ENCODE results near the gene PHACTR3.

PHACTR3 gene

DNA sequence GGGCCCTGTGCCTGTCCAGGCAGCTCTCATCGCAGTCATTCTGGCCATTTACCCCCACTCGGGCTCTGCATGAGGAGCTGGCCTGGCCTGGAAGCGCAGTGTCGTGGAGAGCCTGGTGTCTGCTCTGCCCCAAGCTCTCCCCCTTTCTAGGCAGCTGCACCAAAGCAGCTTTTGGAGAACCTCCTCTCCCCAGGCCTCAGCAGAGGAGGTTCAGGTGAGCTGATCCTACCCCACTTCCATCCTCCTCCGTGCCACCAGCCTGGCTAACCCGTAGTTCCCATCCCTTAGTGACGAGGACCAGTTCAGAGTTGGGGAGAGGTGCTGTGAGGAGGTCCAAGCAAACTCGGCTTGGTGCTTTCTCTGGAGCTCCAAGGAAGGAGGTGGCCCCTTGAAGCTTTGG lies 30.5 kb upstream of the PHACTR3 start:
- DNase-seq (ENCODE audit: low spot score): no peak
- no peak for FAIRE-seq

- DNase-seq (ENCODE audit: low spot score) (no peak), FAIRE-seq (no peak)
Measured at GRCh38 chr20:59574308-59574707, 30.0 kb upstream of the PHACTR3 start.

GRCh38 chr20:59575216-59575615 lies 29.1 kb upstream of the PHACTR3 start:
- no peak for DNase-seq (ENCODE audit: low spot score)
- FAIRE-seq: no peak

GRCh38 chr20:59575653-59576052 lies 28.7 kb upstream of the PHACTR3 start:
- DNase-seq (ENCODE audit: low spot score): no peak
- FAIRE-seq: no peak

GRCh38 chr20:59576216-59576953 lies 28.0 kb upstream of the PHACTR3 start:
- FAIRE-seq (no peak), DNase-seq (ENCODE audit: low spot score) (no peak)

DNA sequence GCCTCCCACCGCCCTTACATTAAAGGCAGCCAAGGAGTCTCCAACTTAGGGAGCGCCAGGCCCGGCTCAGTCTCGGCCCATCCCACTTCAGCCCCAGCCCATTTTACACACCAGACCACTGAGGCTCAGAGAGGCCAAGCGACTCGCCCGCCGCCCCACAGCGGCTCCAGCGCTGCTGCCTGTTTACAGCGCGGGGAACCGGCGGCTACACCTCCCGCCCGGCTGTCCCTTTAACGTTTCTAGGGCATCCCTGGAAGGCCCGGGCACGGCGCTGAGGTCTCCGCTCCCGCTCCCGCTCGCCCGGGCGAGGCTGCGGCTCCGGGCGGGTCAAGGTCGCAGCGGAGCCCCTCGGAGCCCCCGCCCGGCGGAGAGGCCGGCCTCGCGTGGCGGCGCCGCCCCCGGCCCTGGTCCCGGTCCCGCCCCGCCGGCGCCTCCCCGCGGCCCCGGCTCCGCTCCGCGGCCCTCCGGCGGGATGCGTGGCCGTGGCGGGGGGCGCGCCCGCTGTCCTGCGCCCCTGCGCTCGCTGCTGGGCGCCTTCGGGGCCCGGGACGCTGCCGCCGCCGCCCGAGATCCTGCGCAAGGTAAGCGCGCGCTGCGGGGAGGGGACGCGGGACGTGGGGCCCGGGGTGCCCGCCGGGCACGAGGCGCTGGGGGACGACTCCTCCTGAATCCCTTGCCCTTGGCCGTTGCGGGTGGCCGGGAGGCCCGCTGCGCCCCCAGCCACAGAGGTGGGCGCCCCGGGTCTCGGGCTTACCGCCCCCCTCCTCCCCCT lies 27.1 kb upstream of the PHACTR3 start:
- FAIRE-seq: no peak

DNA sequence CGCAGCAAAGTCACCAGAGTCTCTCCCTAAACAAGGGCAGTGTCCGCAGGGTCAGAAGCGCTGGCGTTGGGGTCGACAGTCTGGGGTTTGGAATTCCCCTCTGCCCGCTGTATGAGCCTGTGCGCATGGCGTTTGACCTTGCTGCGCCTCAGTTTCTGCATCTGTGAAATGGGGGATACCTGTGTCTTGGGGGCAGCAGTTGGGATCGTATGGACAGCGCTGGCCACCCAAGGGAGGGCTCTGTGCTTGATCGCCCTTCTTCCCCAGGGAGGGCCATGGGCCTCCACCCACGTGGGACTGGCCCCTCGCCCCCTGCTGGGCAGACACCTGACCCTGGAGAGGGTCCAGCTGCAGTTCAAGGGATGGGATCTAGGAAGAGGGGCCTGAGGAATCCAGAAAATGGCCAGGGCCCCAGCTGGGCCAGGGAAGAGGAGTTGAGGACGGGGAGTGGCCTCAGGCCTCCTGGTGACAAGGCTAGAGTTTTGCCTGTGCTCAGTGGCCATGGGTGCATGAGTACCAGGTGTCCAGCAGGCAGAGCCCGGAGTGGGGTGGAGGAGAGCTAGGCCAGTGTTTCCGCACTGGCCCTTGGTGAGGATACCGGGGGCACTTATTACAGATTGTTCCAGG lies 26.4 kb upstream of the PHACTR3 start:
- FAIRE-seq: no peak
- DNase-seq (ENCODE audit: low spot score): no peak

More for the DNA sequence above, 27.1 kb upstream of the PHACTR3 start:
- no peak for DNase-seq (ENCODE audit: low spot score)

DNA sequence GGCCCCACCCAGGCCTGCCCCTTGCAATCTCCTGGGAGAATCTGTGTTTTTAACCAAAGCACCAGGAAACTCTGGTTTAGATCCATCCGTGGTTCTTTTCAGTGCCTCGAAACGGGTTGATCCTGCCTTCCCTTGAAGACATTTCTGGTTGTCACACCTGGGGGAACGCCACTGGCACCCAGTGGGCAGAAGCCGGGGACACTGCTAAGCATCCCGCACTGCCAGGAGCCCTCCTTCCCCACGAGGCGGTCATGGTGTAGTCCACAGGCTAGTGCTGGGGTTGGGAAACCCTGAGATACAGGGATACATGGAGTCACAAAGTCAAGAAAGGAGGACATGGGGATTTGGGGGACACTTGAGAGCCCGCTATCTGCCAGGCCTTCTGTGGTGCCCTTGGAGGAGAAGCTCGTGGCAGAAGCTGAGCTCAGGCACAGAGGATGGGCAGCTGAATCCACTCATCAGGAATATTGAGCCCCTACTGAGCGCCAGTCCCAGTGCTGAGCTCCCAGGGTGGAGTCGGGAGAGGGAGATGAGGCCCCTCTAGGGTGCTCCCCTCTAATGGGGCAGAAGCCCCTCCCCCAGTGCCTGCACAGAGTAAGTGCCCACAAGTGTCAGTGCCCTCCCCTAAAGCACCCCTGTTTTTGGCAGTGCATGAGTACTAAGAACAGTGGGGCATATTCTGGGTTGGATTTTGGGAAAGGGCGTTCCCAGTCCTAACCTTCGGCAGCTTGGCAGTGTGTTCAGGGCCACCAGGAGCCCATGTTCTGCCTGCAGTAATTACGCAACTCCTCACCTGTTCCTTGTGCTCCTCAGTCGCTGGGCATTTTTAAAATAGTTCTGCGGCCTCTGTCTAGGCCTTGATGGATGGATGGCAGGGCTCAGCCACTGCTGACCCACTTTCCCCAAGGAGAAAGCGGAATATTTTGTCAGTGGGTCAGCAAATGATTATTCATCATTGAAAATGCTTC lies 25.6 kb upstream of the PHACTR3 start:
- no peak for FAIRE-seq
- no peak for DNase-seq (ENCODE audit: low spot score)

DNA sequence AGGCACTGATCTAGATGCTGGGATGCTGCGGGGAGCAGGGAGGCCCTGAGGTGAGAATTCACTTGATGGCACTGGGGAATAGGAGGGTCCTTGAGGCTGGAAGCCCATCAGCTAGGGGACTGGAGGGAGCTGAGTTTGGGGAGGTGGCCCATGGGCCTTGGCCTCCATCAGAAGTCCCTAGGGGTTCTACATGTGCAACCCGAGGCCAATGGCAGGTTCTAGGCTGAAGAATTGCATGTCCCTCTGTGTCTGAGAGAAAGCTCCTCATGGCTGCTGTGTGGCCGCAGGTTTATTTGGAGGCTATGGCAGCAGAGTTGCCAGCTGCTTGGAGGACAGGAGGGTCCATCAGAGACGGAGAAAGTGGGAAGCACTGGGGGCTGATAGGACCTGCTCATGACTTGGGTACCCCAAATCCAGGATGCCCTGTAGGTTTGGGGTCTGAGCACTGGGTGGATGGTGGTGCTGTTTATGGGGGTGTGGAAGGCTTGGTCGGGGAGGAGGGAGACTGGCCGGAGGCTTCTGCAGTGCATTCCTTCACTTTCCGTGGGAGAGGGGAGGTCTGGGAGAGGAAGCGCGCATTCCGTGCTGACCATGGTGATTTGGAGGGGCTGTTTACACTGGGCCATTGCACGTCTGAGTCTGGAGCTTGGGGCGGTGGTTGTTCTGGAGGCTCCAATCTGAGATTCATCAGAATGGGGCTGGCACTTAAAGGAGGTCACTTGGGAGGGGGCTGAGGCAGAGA lies 24.8 kb upstream of the PHACTR3 start:
- no peak for DNase-seq (ENCODE audit: low spot score)

GRCh38 chr20:59580146-59580946 lies 24.0 kb upstream of the PHACTR3 start:
- no peak for DNase-seq (ENCODE audit: low spot score)
- no peak for FAIRE-seq

More for the DNA sequence above, 24.8 kb upstream of the PHACTR3 start:
- no peak for FAIRE-seq

DNA sequence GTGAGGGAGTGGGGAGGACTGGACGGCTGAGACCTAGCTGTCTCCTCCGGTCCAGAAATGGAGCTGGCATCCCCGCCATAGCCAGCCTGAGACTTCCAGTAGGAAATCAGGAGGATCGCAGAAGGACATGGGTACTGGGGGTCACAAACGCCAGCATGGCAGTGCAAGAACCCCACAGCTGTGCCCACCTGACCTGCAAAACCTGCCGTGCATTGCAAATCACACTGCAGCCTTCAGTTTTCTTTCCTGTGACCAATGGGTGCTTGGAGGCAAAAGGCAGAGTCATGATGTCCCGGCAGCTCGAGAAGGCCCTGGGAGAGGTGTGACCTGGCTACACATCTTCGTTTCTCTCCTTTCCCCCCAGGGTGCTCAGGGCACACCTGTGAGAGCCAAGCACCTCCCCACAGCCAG lies 23.3 kb upstream of the PHACTR3 start:
- DNase-seq (ENCODE audit: low spot score) (no peak), FAIRE-seq (no peak)

GRCh38 chr20:59581993-59582679 lies 22.2 kb upstream of the PHACTR3 start:
- no peak for DNase-seq (ENCODE audit: low spot score)
- FAIRE-seq: no peak

GRCh38 chr20:59583428-59584277 lies 20.7 kb upstream of the PHACTR3 start:
- DNase-seq (ENCODE audit: low spot score) (no peak), FAIRE-seq (no peak)

DNA sequence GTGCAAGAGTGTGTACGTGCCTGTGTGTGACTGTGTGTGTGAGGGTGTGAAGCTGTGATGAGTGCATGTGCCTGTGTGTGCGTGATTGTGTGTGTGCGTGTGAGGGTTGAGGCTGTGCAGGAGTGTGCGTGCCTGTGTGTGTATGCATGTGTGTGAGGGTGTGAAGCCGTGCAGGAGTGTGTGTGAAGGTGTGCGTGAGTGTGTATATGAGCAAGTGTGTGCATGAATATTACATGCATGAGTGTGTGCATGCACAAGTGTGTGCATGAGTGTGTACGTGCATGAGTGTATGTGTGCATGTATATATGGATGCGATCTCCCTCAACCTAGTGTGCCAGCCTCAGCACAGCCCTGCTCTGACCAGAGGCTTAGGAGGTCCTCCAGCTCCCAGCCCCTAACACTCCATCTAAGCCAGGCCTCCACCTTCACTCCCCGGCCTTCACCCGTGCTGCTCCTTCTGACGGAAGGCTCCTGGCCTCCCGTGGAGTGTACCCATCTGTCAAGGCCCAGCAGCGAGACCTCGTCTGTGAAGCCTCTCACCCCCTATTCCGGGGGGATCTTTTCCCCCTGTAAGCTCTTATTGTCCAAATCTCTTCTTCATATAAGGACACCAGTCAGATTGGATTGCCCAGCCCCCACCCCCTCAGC lies 19.9 kb upstream of the PHACTR3 start:
- DNase-seq (ENCODE audit: low spot score): no peak
- no peak for FAIRE-seq

- no peak for FAIRE-seq
- DNase-seq (ENCODE audit: low spot score): no peak
Measured at GRCh38 chr20:59585714-59586409, 18.5 kb upstream of the PHACTR3 start.

- FAIRE-seq: no peak
- DNase-seq (ENCODE audit: low spot score): no peak
Measured at GRCh38 chr20:59586613-59587012, 17.7 kb upstream of the PHACTR3 start.

DNA sequence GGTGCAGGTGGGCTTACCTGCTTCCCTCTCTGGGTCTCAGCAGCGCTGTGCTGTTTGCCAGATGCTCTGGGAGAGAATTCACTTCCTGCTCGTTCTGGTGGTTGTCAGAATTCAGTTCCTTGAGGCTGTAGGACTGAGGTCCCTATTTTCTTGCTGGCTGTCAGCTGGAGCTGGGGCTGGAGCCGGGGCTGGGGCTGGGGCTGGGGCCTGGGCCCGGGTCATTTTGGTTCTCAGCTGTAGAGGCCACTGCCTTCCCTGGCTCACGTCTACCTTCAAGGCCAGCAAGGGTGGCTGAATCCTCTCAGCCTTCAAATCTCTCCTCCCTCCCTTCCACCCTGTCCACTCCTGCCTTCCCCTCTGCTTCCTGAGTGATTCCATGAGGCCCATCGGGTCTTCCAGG lies 16.8 kb upstream of the PHACTR3 start:
- no peak for DNase-seq (ENCODE audit: low spot score)
- FAIRE-seq: no peak
